Effector CD8-positive, alpha-beta T cell (primary cell): ENCODE results near the gene THAP6.
"Not testable (repeated sequence)": the region's sequence is repeated elsewhere in the genome, so short reads cannot be mapped to it uniquely, and the experiment has no call there.

ENCODE experiments used
- DNase-seq: peaks from one replicate; lab custom pipeline; 2025; lab: John Stamatoyannopoulos, UW
- total RNA-seq, 4 experiments: gene quantifications; one replicate each; lab custom pipeline; 2026; lab: John Stamatoyannopoulos, UW

THAP6 gene, protein sequence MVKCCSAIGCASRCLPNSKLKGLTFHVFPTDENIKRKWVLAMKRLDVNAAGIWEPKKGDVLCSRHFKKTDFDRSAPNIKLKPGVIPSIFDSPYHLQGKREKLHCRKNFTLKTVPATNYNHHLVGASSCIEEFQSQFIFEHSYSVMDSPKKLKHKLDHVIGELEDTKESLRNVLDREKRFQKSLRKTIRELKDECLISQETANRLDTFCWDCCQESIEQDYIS
- 18.2 to 30.4 (median 20.5) reads per million in 4 experiments for total RNA-seq

DNA sequence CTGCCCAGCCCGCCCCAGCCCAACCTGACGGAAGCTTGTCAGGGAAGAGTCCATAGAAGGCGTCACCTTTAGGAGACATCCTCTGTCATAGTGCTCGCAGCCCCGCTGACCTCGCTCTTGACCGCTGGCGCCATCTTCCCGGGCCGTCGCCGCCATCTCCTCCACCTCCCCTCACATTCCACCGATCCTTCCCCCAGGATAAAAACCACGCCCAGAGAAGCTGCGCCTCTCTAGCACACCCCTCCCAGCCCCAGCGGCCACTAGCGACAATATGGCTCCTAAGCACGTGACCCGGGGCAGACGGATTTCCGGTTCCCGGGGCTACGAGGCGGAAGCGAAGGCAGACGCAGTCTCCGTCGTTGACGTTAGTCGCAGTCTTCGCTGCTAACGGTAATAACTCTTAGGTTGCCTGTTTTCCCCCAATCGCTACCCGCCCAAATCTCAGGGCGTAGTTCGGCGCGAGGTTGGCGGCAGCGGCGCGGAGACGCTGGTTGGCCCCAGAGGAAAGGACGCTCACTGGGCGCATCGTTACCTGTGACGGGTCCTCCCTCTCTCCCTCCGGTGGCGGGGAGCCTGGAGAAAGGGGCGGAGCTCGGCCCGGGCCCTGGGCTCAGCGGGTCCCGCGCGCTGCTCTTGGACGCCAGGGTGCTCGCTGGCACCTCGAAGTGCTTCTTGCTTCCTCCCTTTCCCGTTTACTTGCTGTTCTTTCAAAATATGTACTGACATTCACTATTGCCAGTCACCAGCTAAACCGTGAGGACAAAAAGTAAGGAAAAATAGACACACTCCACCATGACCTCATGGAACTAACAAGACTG lies at the start of gene THAP6, which contains the start of gene RCHY1:
Gene THAP6, plus strand, starts transcription at position 343 of the 818 bp plus-strand sequence. CDS start 980 bp downstream, outside the sequence.
Gene RCHY1, minus strand, starts transcription at position 273 of the 818 bp plus-strand sequence. Its CDS starts 117 bp downstream, at position 156.
- peak; percentile 90 for DNase-seq

DNA sequence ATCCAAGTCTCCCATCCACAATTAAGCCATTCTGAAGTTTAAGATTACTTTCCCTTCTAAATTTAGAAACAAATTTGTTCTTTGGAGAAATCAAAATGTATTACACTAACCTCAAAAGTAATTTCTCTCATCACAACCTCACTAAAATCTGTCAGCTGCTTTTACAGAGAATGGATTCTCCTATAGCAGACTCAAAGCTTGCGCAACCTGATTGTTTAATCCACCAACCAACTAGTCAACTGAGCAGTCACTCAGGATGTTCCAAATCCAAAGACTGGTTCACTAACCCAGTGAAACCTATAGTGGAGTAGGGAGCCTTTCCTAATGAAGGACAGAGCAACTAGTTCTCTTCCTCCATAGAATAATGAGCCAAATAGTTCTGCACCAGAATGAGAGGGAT lies 44.4 kb upstream of the THAP6 start:
- DNase-seq, result no peak

DNA sequence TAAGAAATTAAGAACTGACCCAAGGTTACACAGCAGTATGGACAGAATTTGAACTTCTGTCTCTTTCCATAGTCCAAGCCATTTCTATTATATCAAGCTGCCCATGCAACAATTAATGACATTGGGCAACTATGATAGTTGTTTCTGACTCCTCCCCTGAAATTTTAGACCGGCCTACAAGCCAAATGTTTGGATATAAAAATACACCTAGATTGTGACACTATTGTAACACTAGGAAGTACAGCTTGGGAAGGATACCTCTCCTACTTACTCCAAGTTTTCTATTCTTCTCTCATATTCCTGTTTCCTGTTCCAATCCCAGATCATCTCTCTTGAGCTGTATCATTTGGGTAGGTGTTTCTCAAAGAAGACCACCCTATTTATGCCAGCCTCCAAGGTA lies 43.5 kb upstream of the THAP6 start:
- DNase-seq, result no peak

DNA sequence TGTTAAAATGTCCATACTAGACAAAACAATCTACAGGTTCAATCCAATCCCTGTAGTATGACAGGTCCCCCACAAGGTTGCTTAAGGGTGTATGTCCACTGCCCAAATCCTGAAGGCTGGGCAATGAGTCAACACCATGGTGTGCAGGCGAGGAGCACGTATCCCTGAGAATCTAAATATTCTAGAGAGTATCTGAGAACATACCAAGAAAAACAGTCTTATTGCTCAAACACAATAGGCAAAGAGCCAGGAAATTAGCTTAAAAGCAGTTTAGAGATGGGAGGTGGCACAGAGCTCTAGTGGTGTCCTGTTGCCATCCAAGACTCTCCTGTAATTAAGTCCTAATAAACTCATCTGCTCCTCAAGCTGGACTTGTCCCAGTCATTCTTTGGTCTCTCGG lies 37.1 kb upstream of the THAP6 start:
- no peak for DNase-seq

DNA sequence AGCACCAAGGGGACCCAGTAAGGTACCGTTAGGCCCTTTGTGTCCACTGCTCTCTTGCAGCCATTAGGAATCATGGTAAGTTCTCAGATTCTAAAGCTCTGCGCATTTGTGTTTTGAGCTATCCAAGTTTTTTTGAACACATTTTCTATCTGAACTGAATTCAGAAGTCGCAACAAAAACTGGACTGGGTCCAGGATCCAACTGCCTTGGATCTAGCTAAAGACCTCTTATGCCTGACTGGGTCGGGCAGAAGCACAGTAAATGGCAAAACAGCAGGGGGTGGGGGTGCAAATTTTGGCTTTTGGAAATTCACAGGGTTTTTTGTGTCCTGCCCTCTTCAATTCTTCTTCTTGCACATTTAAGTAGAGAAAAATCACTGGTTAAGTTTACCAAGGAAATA lies 30.1 kb upstream of the THAP6 start:
- DNase-seq, result no peak

DNA sequence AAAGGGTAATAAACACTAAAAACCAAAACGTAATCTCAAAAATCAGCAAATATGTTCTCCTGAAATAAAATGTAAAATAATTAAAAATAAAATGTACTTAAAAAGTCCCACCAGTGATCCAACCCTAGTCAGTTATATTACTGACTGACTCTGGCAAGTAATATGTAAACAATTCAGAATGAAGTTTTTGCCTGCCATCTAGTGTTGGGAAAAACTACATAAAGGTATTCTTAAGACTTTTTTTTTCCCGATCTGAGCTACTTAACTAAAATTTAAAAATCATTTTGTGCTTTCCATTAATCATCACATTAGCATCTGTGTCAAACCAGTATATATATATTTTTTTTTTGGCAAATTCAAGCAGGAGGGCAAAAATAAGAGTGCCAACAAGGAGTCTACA lies 24.1 kb upstream of the THAP6 start:
- no peak for DNase-seq

DNA sequence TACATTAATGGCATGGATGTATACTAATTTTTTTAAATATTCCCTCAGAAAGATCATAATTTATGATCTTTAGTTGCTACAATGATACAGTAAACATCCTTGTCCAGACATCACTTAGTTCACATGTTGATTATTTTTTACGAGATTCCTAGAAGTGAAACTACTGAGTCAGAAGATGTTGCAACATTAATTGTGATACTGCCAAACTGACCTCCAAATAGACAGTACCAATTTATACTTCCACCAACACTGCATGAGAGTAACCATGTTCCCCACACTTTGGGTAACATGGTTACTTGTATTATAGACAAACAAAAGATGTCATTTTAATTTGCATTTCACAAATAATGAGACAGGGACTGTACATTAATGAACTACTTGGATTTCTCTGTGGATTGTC lies 19.7 kb upstream of the THAP6 start:
- DNase-seq, result no peak

DNA sequence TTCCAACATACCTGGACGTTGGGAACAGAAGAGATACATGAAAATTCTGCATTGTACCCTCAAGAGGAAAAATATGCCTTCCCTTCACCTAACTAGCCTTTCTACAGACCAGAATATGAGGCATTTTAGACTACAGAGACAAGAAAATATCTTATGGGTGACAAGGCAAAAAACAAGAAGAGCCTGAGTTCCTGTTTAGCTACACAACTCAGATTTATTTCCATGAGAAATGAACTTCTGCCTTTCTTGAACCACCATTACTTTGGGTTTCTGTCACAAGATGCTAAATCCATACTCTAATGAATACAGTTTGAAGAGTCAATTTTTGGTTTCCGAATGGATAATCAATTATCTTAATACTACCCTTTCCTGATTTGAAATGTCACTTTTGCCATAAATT lies 18.8 kb upstream of the THAP6 start:
- DNase-seq, result no peak

DNA sequence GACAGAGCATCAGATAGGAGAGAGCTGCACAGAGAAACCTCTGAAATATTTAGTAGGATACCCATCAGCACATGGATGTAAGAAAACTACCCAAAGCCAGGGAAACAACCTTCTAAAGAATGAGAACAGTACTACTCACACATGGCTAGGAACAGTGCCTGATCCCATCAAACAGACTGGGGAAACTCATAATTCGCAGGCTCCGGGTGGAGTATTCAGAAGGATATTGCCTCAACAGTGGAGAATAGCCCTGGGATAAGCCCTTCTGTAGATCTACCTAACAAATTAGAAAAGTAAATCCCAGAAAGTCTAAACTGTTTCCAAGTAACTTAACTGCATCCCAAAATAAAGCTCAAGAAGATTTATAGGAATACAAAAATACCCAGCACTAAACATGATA lies 17.9 kb upstream of the THAP6 start:
- DNase-seq, result no peak

DNA sequence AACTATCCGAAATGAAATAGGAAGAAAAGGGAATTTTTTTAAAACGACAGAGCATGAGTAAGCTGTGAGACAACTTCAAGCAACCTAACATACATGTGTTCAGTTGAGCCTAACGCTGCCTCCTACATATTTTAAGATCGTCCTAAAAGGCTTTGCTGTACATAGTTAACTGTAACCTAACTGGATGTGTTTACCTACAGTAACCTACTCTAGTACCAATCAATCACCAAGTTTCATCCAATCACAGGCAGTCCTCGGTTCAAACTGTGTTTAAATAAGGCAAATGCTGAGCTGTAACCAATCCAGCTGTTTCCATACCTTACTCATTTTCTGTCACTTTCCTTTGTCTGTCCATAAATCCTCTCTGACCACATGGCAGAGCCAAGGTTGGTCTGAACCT lies 17.1 kb upstream of the THAP6 start:
- DNase-seq, result no peak

DNA sequence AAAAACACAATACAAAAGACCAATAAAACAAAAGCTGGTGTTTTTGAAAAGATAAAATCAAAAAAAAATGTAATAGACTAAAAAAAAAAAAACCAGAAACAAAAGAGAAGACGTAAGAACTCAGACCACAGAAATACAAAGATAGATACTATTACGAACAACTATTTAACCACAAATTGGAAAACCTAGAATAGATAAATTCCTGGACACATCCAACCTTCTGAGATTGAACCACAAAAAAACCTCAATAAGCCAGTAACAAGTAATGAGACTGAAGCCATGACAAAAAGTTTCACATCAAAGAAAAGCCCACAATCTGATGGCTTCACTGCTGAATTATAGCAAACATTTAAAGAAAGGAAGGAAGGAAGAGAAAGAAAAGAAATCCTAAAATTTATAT lies 16.2 kb upstream of the THAP6 start:
- no peak for DNase-seq

DNA sequence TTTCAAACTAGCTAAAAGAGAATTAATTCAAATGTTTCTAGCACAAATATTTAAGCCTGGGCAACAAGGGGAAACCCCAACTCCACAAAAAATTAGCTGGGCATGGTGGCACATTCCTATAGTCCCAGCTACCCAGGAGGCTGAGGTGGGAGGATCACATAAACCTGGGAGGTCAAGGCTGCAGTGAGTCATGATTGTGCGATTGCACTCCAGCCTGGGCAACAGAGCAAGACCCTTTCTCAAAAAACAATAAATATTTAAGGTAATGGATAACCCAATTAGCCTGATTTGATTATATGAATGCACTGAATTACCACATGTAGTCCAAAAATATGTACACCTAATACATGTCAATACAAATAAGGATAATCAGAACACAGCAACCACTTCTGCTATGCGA lies 14.4 kb upstream of the THAP6 start:
- DNase-seq, result no peak

DNA sequence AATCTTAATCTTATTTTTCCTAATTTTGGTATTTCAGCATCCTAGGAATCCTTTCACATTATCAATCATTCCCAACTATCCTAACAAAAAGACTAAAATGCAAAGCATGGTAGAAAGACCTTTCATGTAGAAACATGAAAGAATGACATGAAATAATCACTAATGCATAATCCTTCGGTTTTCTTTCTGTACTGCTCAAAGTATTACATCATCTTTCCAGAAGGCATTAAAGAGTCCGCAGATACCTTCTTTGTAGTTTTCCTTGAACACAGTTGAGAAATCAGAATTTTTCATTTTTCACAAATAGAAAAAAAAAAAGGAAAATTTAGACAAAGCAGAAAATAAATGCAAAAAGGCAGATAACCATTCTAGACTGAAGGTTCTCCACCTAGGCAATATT lies 11.6 kb upstream of the THAP6 start:
- no peak for DNase-seq

DNA sequence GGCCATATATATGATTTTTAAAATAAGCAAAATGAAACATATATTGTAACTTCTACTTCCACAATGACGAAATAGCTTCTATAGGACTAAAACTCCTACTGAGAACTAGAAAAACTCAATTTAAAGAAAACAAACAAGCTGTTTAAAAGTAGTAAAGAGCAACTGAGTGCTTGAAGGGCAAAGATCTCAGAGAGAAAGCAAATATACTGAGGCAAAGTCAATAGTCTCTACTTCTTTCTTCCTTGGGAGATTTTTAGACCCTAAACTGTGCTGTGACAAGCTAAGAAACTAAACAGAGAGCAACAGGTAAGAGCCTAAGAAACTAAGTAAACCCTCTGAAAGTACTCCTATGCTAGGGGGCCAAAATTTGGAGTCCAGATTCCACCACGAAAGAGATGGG lies 8.6 kb upstream of the THAP6 start:
- DNase-seq, result no peak

DNA sequence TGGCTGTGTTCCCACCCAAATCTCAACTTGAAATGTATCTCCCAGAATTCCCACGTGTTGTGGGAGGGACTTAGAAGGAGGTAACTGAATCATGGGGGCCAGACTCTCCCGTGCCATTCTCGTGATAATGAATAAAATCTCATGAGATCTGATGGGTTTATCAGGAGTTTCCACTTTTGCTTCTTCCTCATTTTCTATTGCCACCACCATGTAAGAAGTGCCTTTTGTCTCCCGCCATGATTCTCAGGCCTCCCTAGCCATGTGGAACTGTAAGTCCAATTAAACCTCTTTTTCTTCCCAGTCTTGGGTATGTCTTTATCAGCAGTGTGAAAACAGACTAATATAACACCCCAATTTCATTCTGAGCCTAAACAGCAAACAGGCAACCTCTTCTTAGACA lies 4.7 kb upstream of the THAP6 start:
- DNase-seq, result not testable (repeated sequence)

DNA sequence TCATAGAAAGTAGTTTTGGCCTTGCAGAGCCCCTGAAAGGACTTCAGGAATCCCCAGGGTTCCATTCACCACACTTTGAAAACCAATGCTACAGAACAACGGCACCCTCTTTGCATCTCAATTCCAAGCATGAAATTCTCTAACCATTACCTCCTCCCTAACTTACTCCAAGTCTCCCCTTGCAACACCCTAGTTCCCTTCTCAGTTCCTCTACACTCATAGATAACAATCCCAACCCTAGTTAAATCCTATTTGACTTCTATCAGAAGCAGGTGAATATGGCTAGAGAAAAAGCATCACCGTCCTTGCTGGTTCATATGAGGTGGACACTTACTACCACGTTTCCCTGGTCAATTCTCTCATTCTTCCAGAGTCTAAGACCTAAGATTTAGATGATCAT lies 2.4 kb upstream of the THAP6 start:
- no peak for DNase-seq

DNA sequence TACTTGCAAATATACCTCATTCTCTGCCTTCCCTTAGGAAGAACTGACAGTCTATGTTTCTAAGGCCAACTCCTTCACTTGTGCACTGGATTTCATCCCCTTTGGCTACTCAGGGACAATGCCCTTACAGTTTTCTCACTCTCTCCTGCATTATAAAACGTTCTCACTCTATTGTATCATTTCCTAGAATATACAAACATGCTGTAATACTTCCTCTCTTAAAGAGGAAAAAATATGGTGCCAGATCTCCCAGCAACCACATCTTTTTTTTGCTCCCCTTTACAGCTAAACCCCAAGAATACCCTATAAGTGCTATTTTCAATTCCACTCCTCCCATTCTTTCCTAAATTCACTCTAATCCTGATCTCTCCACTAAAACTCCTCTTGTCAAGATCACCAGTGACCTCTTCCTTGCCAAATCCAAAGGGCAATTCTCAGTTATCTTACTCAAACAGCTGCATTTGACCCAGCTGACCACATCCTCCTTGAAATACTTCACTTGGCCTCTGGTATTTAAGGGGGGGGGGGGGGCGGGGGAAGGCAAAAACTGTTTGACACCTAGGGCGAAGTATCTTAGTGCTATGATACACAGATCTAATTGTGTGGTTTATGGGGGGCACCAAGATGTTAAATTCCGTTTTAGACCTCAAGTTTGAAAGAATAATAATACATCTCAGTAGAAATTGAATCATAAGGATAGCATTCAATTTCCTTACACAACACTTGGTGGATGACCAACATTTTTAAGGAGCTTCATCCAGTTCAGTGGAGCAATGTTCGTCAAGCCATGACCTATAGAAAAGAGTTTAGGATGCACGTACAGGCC lies 1.7 kb upstream of the THAP6 start:
- DNase-seq, result no peak

DNA sequence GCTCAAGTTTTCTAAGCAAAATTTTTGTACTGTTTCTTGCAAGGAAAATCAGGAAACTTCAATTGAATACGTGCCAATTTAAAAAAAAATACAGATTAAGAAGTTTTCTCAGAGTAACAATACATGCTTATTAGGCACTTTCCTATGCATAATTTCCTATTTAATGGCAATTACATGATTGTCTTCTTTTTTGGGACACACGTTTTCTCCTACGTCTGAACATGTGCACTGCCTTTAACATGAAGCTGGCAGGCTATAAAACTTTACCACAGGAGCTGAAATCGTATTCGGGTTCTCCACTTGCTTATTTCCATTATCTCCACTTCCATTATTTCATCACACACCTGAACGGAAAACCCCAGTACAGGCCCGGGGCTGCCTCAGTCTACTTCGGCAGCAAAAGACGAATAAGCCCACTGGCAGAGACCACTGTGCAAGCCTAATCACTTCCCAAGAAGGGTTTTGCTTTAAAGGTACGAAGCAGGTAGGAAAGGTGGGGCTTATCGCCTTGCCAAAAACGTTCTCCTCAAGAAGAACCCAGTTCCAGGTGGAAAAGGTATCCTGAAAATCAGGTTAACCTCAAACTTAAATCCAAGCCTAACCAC lies 645 bp upstream of the THAP6 start:
- no peak for DNase-seq

DNA sequence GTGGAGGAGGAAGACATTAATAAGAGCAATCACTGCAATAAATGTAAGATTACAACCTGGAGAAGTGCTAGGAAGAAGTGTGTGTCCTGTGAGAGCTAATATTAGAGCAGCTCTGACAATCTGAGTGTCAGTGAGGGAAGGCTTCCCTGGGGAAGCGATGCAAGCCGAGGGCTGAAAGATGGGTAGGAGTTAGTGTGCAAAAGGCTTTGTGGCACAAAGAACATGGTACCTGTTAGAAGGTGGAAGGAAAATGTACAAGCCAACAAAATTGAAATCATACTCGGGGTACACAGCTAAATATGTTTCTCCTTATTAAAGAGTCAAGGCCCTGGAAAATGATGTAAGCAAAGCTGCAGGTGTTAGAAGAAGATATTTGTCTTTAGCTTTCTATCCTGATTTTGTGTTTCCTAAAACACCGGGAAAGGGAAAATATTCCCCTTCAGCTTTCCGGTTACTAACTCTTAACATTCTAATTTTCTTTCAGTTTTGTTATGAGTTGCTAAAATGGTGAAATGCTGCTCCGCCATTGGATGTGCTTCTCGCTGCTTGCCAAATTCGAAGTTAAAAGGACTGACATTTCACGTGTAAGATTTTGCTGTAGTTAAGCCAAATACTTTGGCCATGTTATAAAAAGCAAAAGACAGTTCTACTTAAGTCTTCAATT lies 808 bp downstream of the THAP6 start:
- no peak for DNase-seq

DNA sequence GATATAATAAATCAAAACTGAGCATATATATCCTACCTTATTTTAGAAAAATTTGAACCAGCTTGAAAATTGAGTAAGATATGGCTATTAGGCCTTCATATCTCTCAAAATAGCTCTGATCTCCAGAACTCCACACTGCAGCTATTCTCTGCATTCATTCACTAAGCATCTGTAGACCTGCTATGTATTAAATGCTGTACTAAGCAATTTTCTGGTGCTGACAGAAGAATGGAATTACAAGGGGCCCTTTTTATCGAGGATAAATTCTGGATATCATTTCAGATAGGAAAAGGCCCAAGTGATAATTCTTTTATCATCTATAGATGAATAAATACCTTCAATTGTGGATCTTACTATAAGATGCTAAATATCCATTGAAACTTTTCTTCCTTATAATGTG lies 1.9 kb downstream of the THAP6 start:
- DNase-seq, result no peak

DNA sequence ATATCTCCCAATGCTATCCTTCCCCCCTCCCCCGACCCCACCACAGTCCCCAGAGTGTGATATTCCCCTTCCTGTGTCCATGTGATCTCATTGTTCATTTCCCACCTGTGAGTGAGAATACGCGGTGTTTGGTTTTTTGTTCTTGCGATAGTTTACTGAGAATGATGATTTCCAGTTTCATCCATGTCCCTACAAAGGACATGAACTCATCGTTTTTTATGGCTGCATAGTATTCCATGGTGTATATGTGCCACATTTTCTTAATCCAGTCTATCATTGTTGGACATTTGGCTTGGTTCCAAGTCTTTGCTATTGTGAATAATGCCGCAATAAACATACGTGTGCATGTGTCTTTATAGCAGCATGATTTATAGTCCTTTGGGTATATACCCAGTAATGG lies 5.2 kb downstream of the THAP6 start:
- DNase-seq, result not testable (repeated sequence)

DNA sequence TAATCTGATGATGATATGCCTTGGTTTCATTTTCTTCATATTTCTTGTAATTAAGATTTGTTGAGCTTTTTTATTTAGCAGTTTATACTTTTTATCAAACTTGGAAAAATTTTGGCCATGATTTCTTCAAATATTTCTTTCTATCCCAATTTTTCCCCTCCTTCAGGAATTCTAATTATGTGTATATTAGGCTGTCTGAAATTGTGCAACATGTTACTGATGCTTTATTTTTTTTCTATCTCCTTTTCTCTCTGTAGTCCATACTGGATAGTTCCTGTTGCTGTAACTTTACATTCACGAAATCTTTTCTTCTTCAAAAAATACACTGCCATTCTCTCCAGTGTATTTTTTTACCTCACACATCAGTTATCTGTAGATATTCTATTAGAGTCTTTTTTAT lies 10.8 kb downstream of the THAP6 start:
- no peak for DNase-seq
